EH (cell line): ENCODE data around the gene CTNNBL1.
"Not testable (repeated sequence)": the region's sequence is repeated elsewhere in the genome, so short reads cannot be mapped to it uniquely, and the experiment has no call there.

ENCODE experiments used
- DNase-seq: peaks from one replicate; pipeline ENCODE4 v3.0.0-alpha.2; 2015; ENCODE audit warnings: low read depth

CTNNBL1 gene

GRCh38 chr20:37693635-37694626 lies at the start of gene CTNNBL1:
Gene CTNNBL1 (plus strand): TSS chr20:37694030. CDS start chr20:37694123, 93 bp downstream.
- DNase-seq = peak; percentile 97

GRCh38 chr20:37644605-37645004 lies 49.2 kb upstream of the CTNNBL1 start:
- DNase-seq = no peak

- DNase-seq = no peak
These were observed 45.9 kb upstream of the CTNNBL1 start for GRCh38 chr20:37647946-37648345.

GRCh38 chr20:37649017-37649416 lies 44.8 kb upstream of the CTNNBL1 start:
- peak; percentile 11 for DNase-seq

GRCh38 chr20:37649676-37650370 lies 44.0 kb upstream of the CTNNBL1 start:
- no peak for DNase-seq

- DNase-seq = no peak
These were observed 43.2 kb upstream of the CTNNBL1 start for GRCh38 chr20:37650661-37651060.

GRCh38 chr20:37651932-37652331 lies 41.9 kb upstream of the CTNNBL1 start:
- DNase-seq = peak; percentile 50

- no peak for DNase-seq
These were observed 36.9 kb upstream of the CTNNBL1 start for GRCh38 chr20:37656945-37657344.

GRCh38 chr20:37657924-37658804 lies 35.7 kb upstream of the CTNNBL1 start:
- DNase-seq = no peak

GRCh38 chr20:37661519-37661918 lies 32.3 kb upstream of the CTNNBL1 start:
- no peak for DNase-seq

- DNase-seq = no peak
These were observed 31.5 kb upstream of the CTNNBL1 start for GRCh38 chr20:37662308-37662707.

GRCh38 chr20:37664595-37664994 lies 29.2 kb upstream of the CTNNBL1 start:
- DNase-seq = not testable (repeated sequence)

- DNase-seq = no peak
These were observed 25.7 kb upstream of the CTNNBL1 start for GRCh38 chr20:37668166-37668565.

- peak; percentile 45 for DNase-seq
These were observed 24.6 kb upstream of the CTNNBL1 start for GRCh38 chr20:37669062-37669772.

GRCh38 chr20:37669773-37670236 lies 24.0 kb upstream of the CTNNBL1 start:
- no peak for DNase-seq

GRCh38 chr20:37670351-37670791 lies 23.5 kb upstream of the CTNNBL1 start:
- peak; percentile 42 for DNase-seq

- no peak for DNase-seq
These were observed 21.7 kb upstream of the CTNNBL1 start for GRCh38 chr20:37672143-37672542.

GRCh38 chr20:37673444-37673843 lies 20.4 kb upstream of the CTNNBL1 start:
- no peak for DNase-seq

GRCh38 chr20:37676440-37676839 lies 17.4 kb upstream of the CTNNBL1 start:
- DNase-seq = no peak

GRCh38 chr20:37677969-37678861 lies 15.6 kb upstream of the CTNNBL1 start:
- DNase-seq = no peak
